ENCODE results near the gene RAPGEF3.

DNA sequence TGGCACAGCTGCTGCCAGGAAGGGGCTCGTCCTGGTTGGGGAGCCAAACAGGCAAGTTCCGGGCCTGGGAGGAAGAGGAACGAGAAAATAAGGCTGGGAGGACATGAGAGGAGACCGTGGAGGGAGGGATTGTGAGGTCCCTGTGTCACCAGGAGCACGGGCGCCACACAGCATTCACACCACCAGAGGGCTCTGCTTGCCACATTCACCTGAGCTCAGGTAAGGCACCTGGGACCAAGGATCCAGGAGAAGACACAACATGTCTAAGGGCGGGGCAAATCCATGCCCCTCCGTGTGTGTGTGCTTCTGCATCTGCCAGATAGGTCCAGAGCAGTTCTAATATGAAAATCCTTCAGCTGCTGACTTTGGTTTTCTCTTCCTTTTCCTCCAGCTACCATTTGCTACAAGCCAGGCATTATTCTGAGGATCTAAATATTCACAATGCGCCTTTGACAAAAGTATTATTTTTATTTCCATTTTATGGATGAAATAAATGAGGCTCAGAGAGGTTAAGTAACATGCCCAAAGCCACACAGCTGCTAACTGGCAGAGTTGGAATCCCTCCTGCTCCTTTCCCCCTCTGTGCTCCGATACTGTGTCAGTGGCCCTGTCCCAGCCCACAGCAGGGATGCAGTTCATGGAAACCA, 14.6 kb downstream of the RAPGEF3 start:
- no peak for TF ChIP-seq ZNF530 (tag by site-specific recombination; IDR thresholded peaks at IDR 0.05; ENCODE audit: low read depth)
- TF ChIP-seq CTCF (tag by site-specific recombination; IDR thresholded peaks at IDR 0.05), result peak; percentile 51; the same call in 1 of the 2 replicates
- no peak for TF ChIP-seq PRDM4 (tag by site-specific recombination; IDR thresholded peaks at IDR 0.05)
- TF ChIP-seq, protein P1, sequence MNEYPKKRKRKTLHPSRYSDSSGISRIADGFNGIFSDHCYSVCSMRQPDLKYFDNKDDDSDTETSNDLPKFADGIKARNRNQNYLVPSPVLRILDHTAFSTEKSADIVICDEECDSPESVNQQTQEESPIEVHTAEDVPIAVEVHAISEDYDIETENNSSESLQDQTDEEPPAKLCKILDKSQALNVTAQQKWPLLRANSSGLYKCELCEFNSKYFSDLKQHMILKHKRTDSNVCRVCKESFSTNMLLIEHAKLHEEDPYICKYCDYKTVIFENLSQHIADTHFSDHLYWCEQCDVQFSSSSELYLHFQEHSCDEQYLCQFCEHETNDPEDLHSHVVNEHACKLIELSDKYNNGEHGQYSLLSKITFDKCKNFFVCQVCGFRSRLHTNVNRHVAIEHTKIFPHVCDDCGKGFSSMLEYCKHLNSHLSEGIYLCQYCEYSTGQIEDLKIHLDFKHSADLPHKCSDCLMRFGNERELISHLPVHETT (tag by site-specific recombination; IDR thresholded peaks at IDR 0.05), result no peak
- no peak for TF ChIP-seq ZBTB7A (tag by site-specific recombination; IDR thresholded peaks at IDR 0.05; ENCODE audit: low read depth)
- TF ChIP-seq ZNF146 (tag by site-specific recombination; IDR thresholded peaks at IDR 0.05), result no peak
- TF ChIP-seq YY1 (tag by site-specific recombination; IDR thresholded peaks at IDR 0.05), result no peak
- TF ChIP-seq, protein P2, sequence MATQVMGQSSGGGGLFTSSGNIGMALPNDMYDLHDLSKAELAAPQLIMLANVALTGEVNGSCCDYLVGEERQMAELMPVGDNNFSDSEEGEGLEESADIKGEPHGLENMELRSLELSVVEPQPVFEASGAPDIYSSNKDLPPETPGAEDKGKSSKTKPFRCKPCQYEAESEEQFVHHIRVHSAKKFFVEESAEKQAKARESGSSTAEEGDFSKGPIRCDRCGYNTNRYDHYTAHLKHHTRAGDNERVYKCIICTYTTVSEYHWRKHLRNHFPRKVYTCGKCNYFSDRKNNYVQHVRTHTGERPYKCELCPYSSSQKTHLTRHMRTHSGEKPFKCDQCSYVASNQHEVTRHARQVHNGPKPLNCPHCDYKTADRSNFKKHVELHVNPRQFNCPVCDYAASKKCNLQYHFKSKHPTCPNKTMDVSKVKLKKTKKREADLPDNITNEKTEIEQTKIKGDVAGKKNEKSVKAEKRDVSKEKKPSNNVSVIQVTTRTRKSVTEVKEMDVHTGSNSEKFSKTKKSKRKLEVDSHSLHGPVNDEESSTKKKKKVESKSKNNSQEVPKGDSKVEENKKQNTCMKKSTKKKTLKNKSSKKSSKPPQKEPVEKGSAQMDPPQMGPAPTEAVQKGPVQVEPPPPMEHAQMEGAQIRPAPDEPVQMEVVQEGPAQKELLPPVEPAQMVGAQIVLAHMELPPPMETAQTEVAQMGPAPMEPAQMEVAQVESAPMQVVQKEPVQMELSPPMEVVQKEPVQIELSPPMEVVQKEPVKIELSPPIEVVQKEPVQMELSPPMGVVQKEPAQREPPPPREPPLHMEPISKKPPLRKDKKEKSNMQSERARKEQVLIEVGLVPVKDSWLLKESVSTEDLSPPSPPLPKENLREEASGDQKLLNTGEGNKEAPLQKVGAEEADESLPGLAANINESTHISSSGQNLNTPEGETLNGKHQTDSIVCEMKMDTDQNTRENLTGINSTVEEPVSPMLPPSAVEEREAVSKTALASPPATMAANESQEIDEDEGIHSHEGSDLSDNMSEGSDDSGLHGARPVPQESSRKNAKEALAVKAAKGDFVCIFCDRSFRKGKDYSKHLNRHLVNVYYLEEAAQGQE (tag by site-specific recombination; IDR thresholded peaks at IDR 0.05), result no peak
- no peak for TF ChIP-seq TSHZ1 (tag by site-specific recombination; IDR thresholded peaks at IDR 0.05; ENCODE audit: borderline replicate concordance)
- no peak for TF ChIP-seq ZNF76 (tag by site-specific recombination; IDR thresholded peaks at IDR 0.05; ENCODE audit: borderline replicate concordance, low read depth)
- TF ChIP-seq, protein P3, sequence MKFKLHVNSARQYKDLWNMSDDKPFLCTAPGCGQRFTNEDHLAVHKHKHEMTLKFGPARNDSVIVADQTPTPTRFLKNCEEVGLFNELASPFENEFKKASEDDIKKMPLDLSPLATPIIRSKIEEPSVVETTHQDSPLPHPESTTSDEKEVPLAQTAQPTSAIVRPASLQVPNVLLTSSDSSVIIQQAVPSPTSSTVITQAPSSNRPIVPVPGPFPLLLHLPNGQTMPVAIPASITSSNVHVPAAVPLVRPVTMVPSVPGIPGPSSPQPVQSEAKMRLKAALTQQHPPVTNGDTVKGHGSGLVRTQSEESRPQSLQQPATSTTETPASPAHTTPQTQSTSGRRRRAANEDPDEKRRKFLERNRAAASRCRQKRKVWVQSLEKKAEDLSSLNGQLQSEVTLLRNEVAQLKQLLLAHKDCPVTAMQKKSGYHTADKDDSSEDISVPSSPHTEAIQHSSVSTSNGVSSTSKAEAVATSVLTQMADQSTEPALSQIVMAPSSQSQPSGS (tag by site-specific recombination; IDR thresholded peaks at IDR 0.05; ENCODE audit: low read depth), result no peak
- TF ChIP-seq, protein P4, sequence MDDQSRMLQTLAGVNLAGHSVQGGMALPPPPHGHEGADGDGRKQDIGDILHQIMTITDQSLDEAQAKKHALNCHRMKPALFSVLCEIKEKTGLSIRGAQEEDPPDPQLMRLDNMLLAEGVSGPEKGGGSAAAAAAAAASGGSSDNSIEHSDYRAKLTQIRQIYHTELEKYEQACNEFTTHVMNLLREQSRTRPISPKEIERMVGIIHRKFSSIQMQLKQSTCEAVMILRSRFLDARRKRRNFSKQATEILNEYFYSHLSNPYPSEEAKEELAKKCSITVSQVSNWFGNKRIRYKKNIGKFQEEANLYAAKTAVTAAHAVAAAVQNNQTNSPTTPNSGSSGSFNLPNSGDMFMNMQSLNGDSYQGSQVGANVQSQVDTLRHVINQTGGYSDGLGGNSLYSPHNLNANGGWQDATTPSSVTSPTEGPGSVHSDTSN (CRISPR knock-in tag; IDR thresholded peaks at IDR 0.05), result no peak
- no peak for TF ChIP-seq ZNF341 (tag by site-specific recombination; IDR thresholded peaks at IDR 0.05; ENCODE audit: low read depth)
- TF ChIP-seq, protein P5, sequence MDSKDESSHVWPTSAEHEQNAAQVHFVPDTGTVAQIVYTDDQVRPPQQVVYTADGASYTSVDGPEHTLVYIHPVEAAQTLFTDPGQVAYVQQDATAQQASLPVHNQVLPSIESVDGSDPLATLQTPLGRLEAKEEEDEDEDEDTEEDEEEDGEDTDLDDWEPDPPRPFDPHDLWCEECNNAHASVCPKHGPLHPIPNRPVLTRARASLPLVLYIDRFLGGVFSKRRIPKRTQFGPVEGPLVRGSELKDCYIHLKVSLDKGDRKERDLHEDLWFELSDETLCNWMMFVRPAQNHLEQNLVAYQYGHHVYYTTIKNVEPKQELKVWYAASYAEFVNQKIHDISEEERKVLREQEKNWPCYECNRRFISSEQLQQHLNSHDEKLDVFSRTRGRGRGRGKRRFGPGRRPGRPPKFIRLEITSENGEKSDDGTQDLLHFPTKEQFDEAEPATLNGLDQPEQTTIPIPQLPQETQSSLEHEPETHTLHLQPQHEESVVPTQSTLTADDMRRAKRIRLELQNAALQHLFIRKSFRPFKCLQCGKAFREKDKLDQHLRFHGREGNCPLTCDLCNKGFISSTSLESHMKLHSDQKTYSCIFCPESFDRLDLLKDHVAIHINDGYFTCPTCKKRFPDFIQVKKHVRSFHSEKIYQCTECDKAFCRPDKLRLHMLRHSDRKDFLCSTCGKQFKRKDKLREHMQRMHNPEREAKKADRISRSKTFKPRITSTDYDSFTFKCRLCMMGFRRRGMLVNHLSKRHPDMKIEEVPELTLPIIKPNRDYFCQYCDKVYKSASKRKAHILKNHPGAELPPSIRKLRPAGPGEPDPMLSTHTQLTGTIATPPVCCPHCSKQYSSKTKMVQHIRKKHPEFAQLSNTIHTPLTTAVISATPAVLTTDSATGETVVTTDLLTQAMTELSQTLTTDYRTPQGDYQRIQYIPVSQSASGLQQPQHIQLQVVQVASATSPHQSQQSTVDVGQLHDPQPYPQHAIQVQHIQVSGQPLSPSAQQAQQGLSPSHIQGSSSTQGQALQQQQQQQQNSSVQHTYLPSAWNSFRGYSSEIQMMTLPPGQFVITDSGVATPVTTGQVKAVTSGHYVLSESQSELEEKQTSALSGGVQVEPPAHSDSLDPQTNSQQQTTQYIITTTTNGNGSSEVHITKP (tag by site-specific recombination; IDR thresholded peaks at IDR 0.05), result no peak
